AG04450 (cell line): ENCODE results near the gene C1orf105. TPM values are rescaled to one million over a fixed set of nuclear protein-coding genes. Genes with fewer than 3 reads are reported as not detected.

ENCODE experiments used
- CTCF ChIA-PET: fragments of 300-600, 350-600 bp; formaldehyde crosslinking; extraction: SDS; loops from one replicate; lab custom pipeline; 2022; ENCODE audit warnings: antibody characterized with exemption, inconsistent platforms; lab: Charles Lee
- POLR2A ChIA-PET: fragments of 350-600 bp; formaldehyde crosslinking; extraction: SDS; loops from one replicate; lab custom pipeline; 2021; ENCODE audit warnings: antibody characterized with exemption, inconsistent platforms; lab: Yijun Ruan, JAX
- DNase-seq: peaks from one replicate; pipeline ENCODE4 v3.0.0-alpha.2; 2011; ENCODE audit warnings: low read depth, low spot score
- H3K27ac ChIP-seq: one replicate; pipeline ENCODE4 v1.5.1; 2012; ENCODE audit warnings: low read depth, low read length, control low read depth
- H3K27me3 ChIP-seq: one replicate; pipeline ENCODE4 v1.6.0; 2012; ENCODE audit warnings: low read length; ENCODE audit not compliant: control insufficient read depth, insufficient read depth
- H3K4me3 ChIP-seq: 2 replicates; pipeline ENCODE4 v1.5.1; 2011; ENCODE audit warnings: mild to moderate bottlenecking, low read depth, low read length, control low read depth
- H3K9me3 ChIP-seq: 2 replicates; pipeline ENCODE4 v1.5.1; 2012; ENCODE audit warnings: low read length; ENCODE audit not compliant: control insufficient read depth, insufficient read depth
- CTCF ChIP-seq: IDR thresholded peaks from 2 replicates; pipeline ENCODE4 v1.5.1; 2011; ENCODE audit warnings: low read depth, low read length, control low read depth, inconsistent platforms
- polyA plus RNA-seq: library from polyadenylated mRNA; depleted of rRNA; stranded (reverse); fragments of >200 nt; gene quantifications from 2 replicates; pipeline ENCODE4 v1.2.3, GENCODE V29; 2011

The C1orf105 gene
- polyA plus RNA-seq, 1 experiment: not detected

GRCh38 chr1:172382990-172383389 is 37.5 kb upstream of the C1orf105 start:
- Histone ChIP-seq H3K9me3 (no peaks in the 10 kb centered on the region), H3K4me3 (no peak overlapping the region), H3K27ac (no peak overlapping the region), H3K27me3 (no peaks in the 10 kb centered on the region)
- no peak for DNase-seq
- ChIA-PET POLR2A (interaction anchor here (0.7 kb wide), 1 partner anchor 202 kb away, joined by 6 read pairs; no protein-coding TSS in a partner anchor), CTCF (no interaction called here)
- TF ChIP-seq CTCF: no peak

- no peak overlapping the region for H3K27ac ChIP-seq
- no peaks in the 10 kb centered on the region for H3K9me3 ChIP-seq
- no peak for DNase-seq
- ChIA-PET CTCF (interaction anchor here (1.6 kb wide), 1 partner anchor 381 kb away, joined by 6 read pairs; no protein-coding TSS in a partner anchor), POLR2A (no interaction called here)
- no peak overlapping the region for H3K4me3 ChIP-seq
- TF ChIP-seq CTCF: no peak
- H3K27me3 ChIP-seq: no peaks in the 10 kb centered on the region
Observed at GRCh38 chr1:172383536-172383935, 36.9 kb upstream of the C1orf105 start.

- TF ChIP-seq CTCF: no peak
- H3K27ac ChIP-seq: no peak overlapping the region
- no peak overlapping the region for H3K4me3 ChIP-seq
- H3K9me3 ChIP-seq: no peaks in the 10 kb centered on the region
- no peak for DNase-seq
- ChIA-PET CTCF (interaction anchor here (0.6 to 1.6 kb wide), 4 partner anchors 16 to 582 kb away, joined by 3 to 6 read pairs (median 3); no protein-coding TSS in a partner anchor), POLR2A (no interaction called here)
- no peaks in the 10 kb centered on the region for H3K27me3 ChIP-seq
Observed at GRCh38 chr1:172384656-172385055, 35.8 kb upstream of the C1orf105 start.

GRCh38 chr1:172386046-172386445 is 34.4 kb upstream of the C1orf105 start:
- Histone ChIP-seq H3K27me3 (no peaks in the 10 kb centered on the region), H3K4me3 (no peak overlapping the region), H3K27ac (no peak overlapping the region), H3K9me3 (no peaks in the 10 kb centered on the region)
- ChIA-PET CTCF (interaction anchor here (0.9 to 1.3 kb wide), 3 partner anchors 9 to 13 kb away, joined by 3 to 5 read pairs (median 3); no protein-coding TSS in a partner anchor), POLR2A (interaction anchor here (0.6 kb wide), 1 partner anchor 13 kb away, joined by 3 read pairs; no protein-coding TSS in a partner anchor)
- no peak for TF ChIP-seq CTCF
- no peak for DNase-seq

GRCh38 chr1:172388490-172388889 is 32.0 kb upstream of the C1orf105 start:
- DNase-seq: no peak
- Histone ChIP-seq H3K9me3 (no peaks in the 10 kb centered on the region), H3K27me3 (no peaks in the 10 kb centered on the region), H3K27ac (no peak overlapping the region), H3K4me3 (no peak overlapping the region)
- ChIA-PET CTCF (no interaction called here), POLR2A (no interaction called here)
- TF ChIP-seq CTCF: no peak
